ENCODE results near the gene BAHCC1.

- TF ChIP-seq GATA2 (IDR thresholded peaks at IDR 0.05; ENCODE audit: low read depth, low read length) (no peak), GATA3 (IDR thresholded peaks at IDR 0.05; ENCODE audit: low read depth, low read length) (no peak)
Observed at GRCh38 chr17:81367171-81367570, 28.1 kb upstream of the BAHCC1 start.

Measured in SH-SY5Y (cell line).